ENCODE results near the gene SLC46A2.

GRCh38 chr9:112911736-112912135 is 21.1 kb upstream of the SLC46A2 start:
- TF ChIP-seq CTCF (IDR thresholded peaks at IDR 0.05): no peak
- no peak for TF ChIP-seq EP300 (IDR thresholded peaks at IDR 0.05)
